ENCODE results near the gene SCFD2.

DNA sequence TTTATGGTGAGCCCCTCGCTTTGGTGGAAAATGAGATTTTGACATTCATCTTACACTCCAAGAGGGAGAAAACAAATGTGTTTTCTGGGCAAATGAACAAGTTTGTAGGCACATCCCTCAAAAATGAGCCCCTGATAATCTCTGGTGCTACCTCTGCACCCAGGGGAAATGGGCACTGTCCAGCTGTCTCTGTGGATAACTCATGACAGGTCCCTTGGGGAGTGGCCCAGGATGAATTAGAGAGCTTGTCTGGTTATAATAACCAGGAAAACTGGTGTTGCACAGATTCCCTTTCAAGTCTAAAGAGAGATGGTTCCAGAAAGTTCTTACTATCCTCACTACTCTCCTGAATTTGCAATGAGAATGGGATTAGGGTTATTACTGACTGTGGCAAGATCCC, 496.2 kb downstream of the SCFD2 start:
- TF ChIP-seq, protein P1, sequence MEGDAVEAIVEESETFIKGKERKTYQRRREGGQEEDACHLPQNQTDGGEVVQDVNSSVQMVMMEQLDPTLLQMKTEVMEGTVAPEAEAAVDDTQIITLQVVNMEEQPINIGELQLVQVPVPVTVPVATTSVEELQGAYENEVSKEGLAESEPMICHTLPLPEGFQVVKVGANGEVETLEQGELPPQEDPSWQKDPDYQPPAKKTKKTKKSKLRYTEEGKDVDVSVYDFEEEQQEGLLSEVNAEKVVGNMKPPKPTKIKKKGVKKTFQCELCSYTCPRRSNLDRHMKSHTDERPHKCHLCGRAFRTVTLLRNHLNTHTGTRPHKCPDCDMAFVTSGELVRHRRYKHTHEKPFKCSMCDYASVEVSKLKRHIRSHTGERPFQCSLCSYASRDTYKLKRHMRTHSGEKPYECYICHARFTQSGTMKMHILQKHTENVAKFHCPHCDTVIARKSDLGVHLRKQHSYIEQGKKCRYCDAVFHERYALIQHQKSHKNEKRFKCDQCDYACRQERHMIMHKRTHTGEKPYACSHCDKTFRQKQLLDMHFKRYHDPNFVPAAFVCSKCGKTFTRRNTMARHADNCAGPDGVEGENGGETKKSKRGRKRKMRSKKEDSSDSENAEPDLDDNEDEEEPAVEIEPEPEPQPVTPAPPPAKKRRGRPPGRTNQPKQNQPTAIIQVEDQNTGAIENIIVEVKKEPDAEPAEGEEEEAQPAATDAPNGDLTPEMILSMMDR (IDR thresholded peaks at IDR 0.05; ENCODE audit: insufficient read depth, low read depth, low read length): no peak
- TF ChIP-seq EZH2 (IDR thresholded peaks at IDR 0.05; ENCODE audit: insufficient read depth, low read length): no peak

Measured in astrocyte (in vitro differentiated cells and primary cell).